Measurements from ENCODE around the gene GINS1. TPM values are rescaled to one million over a fixed set of nuclear protein-coding genes. Genes with fewer than 3 reads are reported as not detected.

GINS1 gene
- total and polyA plus RNA-seq, 2 of the 13 experiments (the other 11 are each of a cell fraction or from before 2014, with no cell fraction given): 14.6 to 59.9 TPM

DNA sequence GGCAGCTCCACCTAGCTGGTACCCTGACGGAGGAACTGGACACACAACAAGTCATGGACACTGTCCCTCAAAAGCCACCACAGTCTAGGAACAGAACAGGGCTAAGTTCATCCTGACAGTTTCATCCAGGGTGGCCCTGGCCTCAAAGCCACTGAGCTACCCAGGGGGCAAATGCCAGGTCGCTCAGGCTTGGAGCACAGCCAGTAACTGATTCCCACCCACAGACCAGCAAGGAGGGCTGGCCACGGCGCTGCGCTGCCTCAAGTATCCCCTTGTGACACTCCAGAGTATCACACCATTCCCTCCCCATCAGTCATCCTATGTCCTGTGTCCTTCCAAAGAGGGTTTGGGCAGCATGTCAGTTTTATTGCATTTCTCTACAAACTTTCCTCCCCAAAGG, 72.2 kb downstream of the GINS1 start (continued):
- no peak for TF ChIP-seq HMGXB3 (CRISPR knock-in tag; IDR thresholded peaks at IDR 0.05; ENCODE audit: borderline replicate concordance)
- TF ChIP-seq PBX2 (CRISPR knock-in tag; IDR thresholded peaks at IDR 0.05): no peak
- TF ChIP-seq NCOA2 (CRISPR knock-in tag; IDR thresholded peaks at IDR 0.05): no peak

DNA sequence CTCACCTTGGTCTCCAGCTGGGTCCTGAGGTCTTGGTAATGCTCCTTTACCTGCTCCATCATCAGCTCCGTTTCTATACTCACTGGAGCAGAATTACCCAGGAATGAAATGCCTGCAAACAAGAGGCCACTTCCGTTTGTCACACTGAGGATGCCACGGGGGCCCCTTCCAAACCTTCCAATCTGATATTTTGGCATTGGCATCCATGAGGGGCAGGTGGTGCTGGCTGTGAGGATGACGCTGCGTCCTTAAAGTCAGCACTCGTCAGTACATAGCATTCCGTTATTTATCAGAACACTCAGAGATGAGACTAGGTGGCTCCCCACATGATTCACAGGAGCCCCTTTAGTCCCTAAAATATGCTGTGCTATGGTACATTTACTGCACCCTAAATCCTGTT, 72.7 kb downstream of the GINS1 start:
- ATAC-seq: no peak
- H3K79me2 ChIP-seq (ENCODE audit: insufficient read depth, low read length): no peaks in the 10 kb centered on the region
- CTCF ChIA-PET (ENCODE audit: low intra/inter-chr PET ratio, low total read pairs): no interaction called here
- no TSS peak for BruUV-seq (replicated peaks)
- no peaks in the 10 kb centered on the region for H3K9me3 ChIP-seq (ENCODE audit: low read length)
- no peaks in the 10 kb centered on the region for H3K4me1 ChIP-seq (ENCODE audit: insufficient read depth, low read length)
- no peaks in the 10 kb centered on the region for H3K27me3 ChIP-seq (ENCODE audit: control insufficient read depth in 1 of 2, insufficient read depth in 2 of 2, low read length in 2 of 2)
- H3K4me3 ChIP-seq (replicated peaks in 1 of 3; ENCODE audit: insufficient read depth in 1 of 3, low read depth in 2 of 3, low read length in 3 of 3): no peak overlapping the region
- H3K27ac ChIP-seq (ENCODE audit: extremely low read length, insufficient read depth, low read length): no peak overlapping the region
- no peak overlapping the region for H3K4me2 ChIP-seq (ENCODE audit: low read depth, low read length)
- DNase-seq (ENCODE audit: low spot score): no peak
- in situ Hi-C loops (cut with HindIII; ENCODE audit: extremely low pct_ligation_motif_present, low pct_unique_long_range_greater_than_20kb) (no loop called here), intact Hi-C loops (cut with micrococcal nuclease; ENCODE audit: unreplicated experiment) (no loop called here)
- WGBS (ENCODE audit: low lambda C conversion rate): 96% methylated on average over 7 of the region's 7 CpGs
- POLR2A ChIA-PET: no interaction called here
- no peaks in the 10 kb centered on the region for H4K20me1 ChIP-seq (ENCODE audit: insufficient read depth, low read length)
- H3K36me3 ChIP-seq (replicated peaks in 1 of 2; ENCODE audit: control insufficient read depth in 1 of 2, insufficient read depth in 2 of 2, low read length in 2 of 2): peaks cover 60 to 68% of the 10 kb centered on the region in 2 experiments
- H2AFZ ChIP-seq (ENCODE audit: low read length): no peak overlapping the region
- H3K9ac ChIP-seq (ENCODE audit: insufficient read depth, low read depth, low read length): no peak overlapping the region
- FAIRE-seq: no peak
- TF ChIP-seq ZNF660 (CRISPR knock-in tag; IDR thresholded peaks at IDR 0.05; ENCODE audit: borderline replicate concordance, low read depth) (no peak), FOXP1 (IDR thresholded peaks at IDR 0.05) (no peak), FOXP1 (CRISPR knock-in tag; IDR thresholded peaks at IDR 0.05) (no peak), KMT2B (CRISPR knock-in tag; IDR thresholded peaks at IDR 0.05) (no peak), MBD4 (IDR thresholded peaks at IDR 0.05; ENCODE audit: borderline replicate concordance, low read length) (no peak), ELF4 (CRISPR knock-in tag; IDR thresholded peaks at IDR 0.05; ENCODE audit: borderline replicate concordance) (no peak), THRA (CRISPR knock-in tag; IDR thresholded peaks at IDR 0.05; ENCODE audit: borderline replicate concordance) (no peak), ZNF589 (CRISPR knock-in tag; conservative IDR thresholded peaks at IDR 0.05) (no peak), DDIT3 (CRISPR knock-in tag; IDR thresholded peaks at IDR 0.05) (no peak)

Measured in HepG2 (cell line).